ENCODE measurements around the gene CST11.

- no peak for TF ChIP-seq GABPA (IDR thresholded peaks at IDR 0.05; ENCODE audit: low read depth)
- TF ChIP-seq CTCF (IDR thresholded peaks at IDR 0.05 in 2 of 3, conservative IDR thresholded peaks at IDR 0.05 in 1 of 3; ENCODE audit: control insufficient read depth in 2 of 3, extremely low read depth in 1 of 3, insufficient read depth in 1 of 3, low read depth in 3 of 3, low read length in 3 of 3): no peak
- no peak for TF ChIP-seq ZNF274 (IDR thresholded peaks at IDR 0.05; ENCODE audit: insufficient read depth, insufficient read length)
- no peak for TF ChIP-seq SP1 (IDR thresholded peaks at IDR 0.05; ENCODE audit: low read depth, low read length)
- TF ChIP-seq PBX3 (IDR thresholded peaks at IDR 0.05; ENCODE audit: insufficient replicate concordance, low read depth, low read length): no peak
- no peak for TF ChIP-seq REST (IDR thresholded peaks at IDR 0.05; ENCODE audit: low read depth, low read length)
- no peak for TF ChIP-seq EZH2 (IDR thresholded peaks at IDR 0.05; ENCODE audit: borderline replicate concordance, control insufficient read depth, low read depth, low read length)
- no peak for TF ChIP-seq TAF1 (IDR thresholded peaks at IDR 0.05; ENCODE audit: borderline replicate concordance, low read depth, low read length)
- TF ChIP-seq POLR2AphosphoS5 (IDR thresholded peaks at IDR 0.05; ENCODE audit: low read length): no peak
- TF ChIP-seq NFYB (IDR thresholded peaks at IDR 0.05; ENCODE audit: insufficient read depth, low read depth, low read length): no peak
- TF ChIP-seq RCOR1 (conservative IDR thresholded peaks at IDR 0.05; ENCODE audit: low read depth, low read length): no peak
- no peak for TF ChIP-seq RELA (IDR thresholded peaks at IDR 0.05; ENCODE audit: borderline replicate concordance, partially characterized antibody)
- no peak for TF ChIP-seq E2F4 (IDR thresholded peaks at IDR 0.05; ENCODE audit: low read depth, low read length)
These were observed 3.3 kb downstream of the CST11 start for GRCh38 chr20:23449421-23449820.
